Embryonic facial prominence (tissue), 1 donor: ENCODE measurements around the gene GLA.

ENCODE experiments used
- DNase-seq: peaks from one replicate; pipeline ENCODE4 v3.0.0-alpha.2; 2016; ENCODE audit errors: extremely low spot score

Gene GLA

GRCh38 chrX:101397779-101398178 lies 9.9 kb downstream of the GLA start:
- no peak for DNase-seq

- no peak for DNase-seq
Observed at GRCh38 chrX:101395789-101396188, 11.9 kb downstream of the GLA start.

- DNase-seq = no peak
Observed at GRCh38 chrX:101394372-101394771, 13.4 kb downstream of the GLA start.

GRCh38 chrX:101393530-101394305 lies 14.0 kb downstream of the GLA start:
- no peak for DNase-seq

GRCh38 chrX:101391831-101392230 lies 15.9 kb downstream of the GLA start:
- DNase-seq = no peak

GRCh38 chrX:101390664-101391525 lies 16.8 kb downstream of the GLA start, which contains the start of gene RPL36A:
TSS of gene RPL36A (plus strand) at chrX:101391011. CDS start at chrX:101391044, 33 bp downstream.
- peak; percentile 80 for DNase-seq

GRCh38 chrX:101388604-101389003 lies 19.1 kb downstream of the GLA start:
- DNase-seq = no peak

GRCh38 chrX:101386542-101386885 lies 21.2 kb downstream of the GLA start:
- no peak for DNase-seq

GRCh38 chrX:101385795-101386541 lies 21.8 kb downstream of the GLA start, which contains the start of gene BTK:
TSS of gene BTK (minus strand) at chrX:101386191. CDS start at chrX:101375284, 10,907 bp downstream.
- DNase-seq = no peak

- no peak for DNase-seq
Observed at GRCh38 chrX:101385026-101385684, 22.6 kb downstream of the GLA start.

GRCh38 chrX:101383679-101384205 lies 24.0 kb downstream of the GLA start:
- DNase-seq = no peak

GRCh38 chrX:101377547-101377946 lies 30.2 kb downstream of the GLA start:
- DNase-seq = no peak

- DNase-seq = no peak
Observed at GRCh38 chrX:101370888-101371504, 36.7 kb downstream of the GLA start.

- no peak for DNase-seq
Observed at GRCh38 chrX:101369687-101370086, 38.0 kb downstream of the GLA start.

GRCh38 chrX:101368800-101369199 lies 38.9 kb downstream of the GLA start:
- no peak for DNase-seq

GRCh38 chrX:101365301-101365795 lies 42.4 kb downstream of the GLA start:
- DNase-seq = no peak

GRCh38 chrX:101362757-101363156 lies 45.0 kb downstream of the GLA start:
- no peak for DNase-seq

GRCh38 chrX:101362116-101362515 lies 45.6 kb downstream of the GLA start:
- DNase-seq = no peak

GRCh38 chrX:101360390-101360789 lies 47.3 kb downstream of the GLA start:
- DNase-seq = no peak

- no peak for DNase-seq
Observed at GRCh38 chrX:101359966-101360365, 47.8 kb downstream of the GLA start.
